ENCODE measurements around the gene DCLK1.

Gene DCLK1

DNA sequence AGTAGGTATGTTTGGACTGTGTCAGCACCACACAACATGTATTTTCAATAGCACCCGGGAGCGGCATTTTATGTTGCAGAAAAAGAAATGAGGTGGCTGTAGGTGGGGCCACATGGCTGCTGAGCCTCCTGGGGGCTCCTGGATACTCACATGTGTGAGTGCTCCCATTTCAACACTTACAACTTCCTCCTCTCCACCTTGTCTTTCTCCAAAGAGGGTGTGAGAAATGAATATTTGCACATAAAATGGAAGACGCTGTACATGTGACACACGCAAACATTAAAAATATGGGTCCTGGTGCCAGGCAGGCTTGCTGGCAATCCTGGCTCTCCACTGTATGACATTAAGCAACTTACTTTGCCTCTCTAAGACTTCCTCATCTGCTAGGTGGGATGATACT is 222.1 kb downstream of the DCLK1 start:
- Histone ChIP-seq H3K27me3 (replicated peaks; ENCODE audit: control insufficient read depth, insufficient read depth, low read length) (no peaks in the 10 kb centered on the region), H3K36me3 (ENCODE audit: control insufficient read depth, insufficient read depth, low read length) (no peaks in the 10 kb centered on the region), H3K4me3 (replicated peaks; ENCODE audit: low read depth, low read length) (no peak overlapping the region)
- DNase-seq (ENCODE audit: extremely low read depth, insufficient read length) = no peak
- TF ChIP-seq, protein P1, sequence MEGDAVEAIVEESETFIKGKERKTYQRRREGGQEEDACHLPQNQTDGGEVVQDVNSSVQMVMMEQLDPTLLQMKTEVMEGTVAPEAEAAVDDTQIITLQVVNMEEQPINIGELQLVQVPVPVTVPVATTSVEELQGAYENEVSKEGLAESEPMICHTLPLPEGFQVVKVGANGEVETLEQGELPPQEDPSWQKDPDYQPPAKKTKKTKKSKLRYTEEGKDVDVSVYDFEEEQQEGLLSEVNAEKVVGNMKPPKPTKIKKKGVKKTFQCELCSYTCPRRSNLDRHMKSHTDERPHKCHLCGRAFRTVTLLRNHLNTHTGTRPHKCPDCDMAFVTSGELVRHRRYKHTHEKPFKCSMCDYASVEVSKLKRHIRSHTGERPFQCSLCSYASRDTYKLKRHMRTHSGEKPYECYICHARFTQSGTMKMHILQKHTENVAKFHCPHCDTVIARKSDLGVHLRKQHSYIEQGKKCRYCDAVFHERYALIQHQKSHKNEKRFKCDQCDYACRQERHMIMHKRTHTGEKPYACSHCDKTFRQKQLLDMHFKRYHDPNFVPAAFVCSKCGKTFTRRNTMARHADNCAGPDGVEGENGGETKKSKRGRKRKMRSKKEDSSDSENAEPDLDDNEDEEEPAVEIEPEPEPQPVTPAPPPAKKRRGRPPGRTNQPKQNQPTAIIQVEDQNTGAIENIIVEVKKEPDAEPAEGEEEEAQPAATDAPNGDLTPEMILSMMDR (IDR thresholded peaks at IDR 0.05; ENCODE audit: insufficient read depth, low read length, poor library complexity, severe bottlenecking) = no peak

DNA sequence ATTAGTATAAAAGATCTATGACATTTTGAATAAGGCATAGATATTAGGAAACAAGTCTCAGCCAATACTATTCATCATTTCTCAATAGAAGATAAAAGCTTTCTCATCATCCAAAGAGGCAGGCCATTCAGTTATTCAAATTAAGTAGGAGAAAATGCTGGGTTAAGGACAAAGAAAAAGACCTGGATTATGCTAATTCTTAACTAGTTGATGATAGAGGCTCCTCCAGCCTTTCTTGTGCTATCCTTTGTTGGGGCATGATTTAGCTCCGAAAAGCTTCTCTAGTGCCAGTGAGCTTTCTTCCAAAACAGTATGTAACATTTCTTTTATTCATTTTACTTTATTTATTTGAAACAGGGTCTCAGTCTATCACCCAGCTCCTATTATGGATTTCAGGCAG is 223.0 kb downstream of the DCLK1 start:
- Histone ChIP-seq H3K4me3 (replicated peaks; ENCODE audit: low read depth, low read length) (no peak overlapping the region), H3K27me3 (replicated peaks; ENCODE audit: control insufficient read depth, insufficient read depth, low read length) (no peaks in the 10 kb centered on the region), H3K36me3 (ENCODE audit: control insufficient read depth, insufficient read depth, low read length) (no peaks in the 10 kb centered on the region)
- TF ChIP-seq, protein P1 (IDR thresholded peaks at IDR 0.05; ENCODE audit: insufficient read depth, low read length, poor library complexity, severe bottlenecking) = no peak
- no peak for DNase-seq (ENCODE audit: extremely low read depth, insufficient read length)

DNA sequence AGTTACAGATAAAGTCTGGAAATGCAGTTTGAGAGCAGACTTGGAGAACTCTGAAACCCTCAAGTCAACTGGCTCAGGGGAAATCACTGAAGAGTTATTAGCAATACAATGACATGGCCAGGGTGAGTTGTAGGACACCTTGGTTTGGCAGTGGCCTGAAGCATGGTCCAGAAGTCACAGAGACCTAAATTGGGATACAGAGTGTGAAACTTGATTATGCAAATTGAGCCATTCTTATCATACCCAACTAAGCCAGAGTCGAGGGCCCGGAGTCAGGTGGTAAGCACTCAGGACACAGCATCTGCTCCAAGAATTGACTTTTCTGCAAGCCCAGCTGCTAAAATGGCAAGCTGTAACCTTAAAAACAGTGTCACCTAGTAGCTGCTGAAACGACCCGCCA is 224.5 kb downstream of the DCLK1 start:
- DNase-seq (ENCODE audit: extremely low read depth, insufficient read length) = no peak
- Histone ChIP-seq H3K4me3 (replicated peaks; ENCODE audit: low read depth, low read length) (no peak overlapping the region), H3K27me3 (replicated peaks; ENCODE audit: control insufficient read depth, insufficient read depth, low read length) (no peaks in the 10 kb centered on the region), H3K36me3 (ENCODE audit: control insufficient read depth, insufficient read depth, low read length) (no peaks in the 10 kb centered on the region)
- TF ChIP-seq, protein P1 (IDR thresholded peaks at IDR 0.05; ENCODE audit: insufficient read depth, low read length, poor library complexity, severe bottlenecking) = no peak

DNA sequence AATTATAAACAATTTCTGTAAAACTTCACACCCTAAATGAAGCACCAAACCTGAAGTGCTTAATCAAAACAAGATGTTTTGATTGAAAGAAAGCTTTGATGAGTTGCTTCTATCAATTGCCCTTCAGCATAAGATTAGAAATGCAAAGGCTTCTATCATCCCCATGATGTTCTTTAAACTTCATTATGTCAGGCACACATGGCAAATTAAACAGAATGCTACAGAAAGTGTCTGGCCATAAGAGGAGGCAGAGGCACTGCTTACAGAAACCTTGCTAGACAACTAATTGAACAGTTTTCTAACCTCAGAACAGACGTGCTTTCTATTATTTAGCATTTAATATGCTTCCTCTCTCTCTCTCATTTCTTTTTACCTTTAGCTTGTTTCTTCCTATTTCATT is 228.1 kb downstream of the DCLK1 start:
- Histone ChIP-seq H3K27me3 (replicated peaks; ENCODE audit: control insufficient read depth, insufficient read depth, low read length) (no peaks in the 10 kb centered on the region), H3K36me3 (ENCODE audit: control insufficient read depth, insufficient read depth, low read length) (no peaks in the 10 kb centered on the region), H3K4me3 (replicated peaks; ENCODE audit: low read depth, low read length) (no peak overlapping the region)
- DNase-seq (ENCODE audit: extremely low read depth, insufficient read length) = no peak
- TF ChIP-seq, protein P1 (IDR thresholded peaks at IDR 0.05; ENCODE audit: insufficient read depth, low read length, poor library complexity, severe bottlenecking) = no peak

DNA sequence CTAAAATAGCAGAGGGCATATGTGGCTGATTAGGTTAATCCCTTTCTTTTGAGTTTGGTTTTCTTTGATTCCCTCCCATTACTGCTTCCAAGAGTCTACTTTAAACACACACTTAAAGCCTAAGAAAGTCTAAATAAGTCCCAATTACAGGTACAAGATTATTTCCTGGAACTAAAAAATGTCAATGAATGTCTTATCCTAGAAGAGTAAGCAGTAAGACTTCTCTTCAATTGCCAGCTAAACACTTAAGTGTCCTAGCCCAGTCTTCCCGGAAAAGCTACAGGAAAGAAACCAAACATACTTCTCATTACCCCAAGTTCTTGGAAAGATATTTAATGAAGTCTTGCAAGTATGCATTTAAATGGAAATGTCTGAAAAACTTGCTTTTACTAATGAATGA is 233.1 kb downstream of the DCLK1 start:
- Histone ChIP-seq H3K4me3 (replicated peaks; ENCODE audit: low read depth, low read length) (no peak overlapping the region), H3K36me3 (ENCODE audit: control insufficient read depth, insufficient read depth, low read length) (no peaks in the 10 kb centered on the region), H3K27me3 (replicated peaks; ENCODE audit: control insufficient read depth, insufficient read depth, low read length) (no peaks in the 10 kb centered on the region)
- no peak for DNase-seq (ENCODE audit: extremely low read depth, insufficient read length)
- TF ChIP-seq, protein P1 (IDR thresholded peaks at IDR 0.05; ENCODE audit: insufficient read depth, low read length, poor library complexity, severe bottlenecking) = no peak

DNA sequence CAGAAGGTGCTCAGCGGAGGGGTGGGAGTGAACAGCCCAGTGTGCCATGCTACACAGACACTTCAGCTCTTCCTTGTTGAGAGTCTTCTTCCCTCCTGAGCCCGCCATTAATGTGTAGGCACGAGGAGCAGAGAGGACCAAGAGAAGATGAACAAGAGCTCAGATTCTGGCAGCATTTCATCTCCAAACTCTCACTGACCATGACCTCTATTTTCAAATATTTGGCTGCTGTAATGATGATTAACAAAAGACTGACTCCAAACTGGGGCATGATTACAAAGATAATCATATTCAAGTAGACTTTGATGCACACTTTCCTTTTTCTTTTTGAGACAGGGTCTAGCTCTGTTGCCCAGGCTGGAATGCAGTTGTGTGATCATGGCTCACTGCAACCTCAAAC is 236.5 kb downstream of the DCLK1 start:
- Histone ChIP-seq H3K4me3 (replicated peaks; ENCODE audit: low read depth, low read length) (no peak overlapping the region), H3K36me3 (ENCODE audit: control insufficient read depth, insufficient read depth, low read length) (no peaks in the 10 kb centered on the region), H3K27me3 (replicated peaks; ENCODE audit: control insufficient read depth, insufficient read depth, low read length) (no peaks in the 10 kb centered on the region)
- TF ChIP-seq, protein P1 (IDR thresholded peaks at IDR 0.05; ENCODE audit: insufficient read depth, low read length, poor library complexity, severe bottlenecking) = no peak
- DNase-seq (ENCODE audit: extremely low read depth, insufficient read length) = no peak

Measured in GM06990 (cell line).